ENCODE data around the gene ZNF264. TPM values are rescaled to one million over a fixed set of nuclear protein-coding genes. Genes with fewer than 3 reads are reported as not detected.
"Not testable (repeated sequence)": the region's sequence is repeated elsewhere in the genome, so short reads cannot be mapped to it uniquely, and the experiment has no call there.

ZNF264 gene
- polyA plus RNA-seq, 1 donor, result 15.6 TPM

- DNase-seq, result no peak
- H3K27me3 ChIP-seq (ENCODE audit: control insufficient read depth, insufficient read depth, low read length), result no peaks in the 10 kb centered on the region
- H3K9me3 ChIP-seq (ENCODE audit: control insufficient read depth, low read depth, low read length), result no peaks in the 10 kb centered on the region
- H3K4me3 ChIP-seq (ENCODE audit: low read length), result no peak overlapping the region
- peaks cover 25% of the 10 kb centered on the region for H3K36me3 ChIP-seq (ENCODE audit: control insufficient read depth, insufficient read depth, low read length)
- H3K4me1 ChIP-seq (ENCODE audit: control insufficient read depth, insufficient read depth, low read length), result no peaks in the 10 kb centered on the region
- no CpG with 5 or more reads among the region's 5 CpGs for WGBS (ENCODE audit: insufficient coverage, low lambda C conversion rate)
- H3K27ac ChIP-seq (ENCODE audit: low read length), result no peak overlapping the region
Observed at GRCh38 chr19:57242821-57243220, 51.5 kb downstream of the ZNF264 start.

GRCh38 chr19:57244513-57244912 is 53.2 kb downstream of the ZNF264 start:
- Histone ChIP-seq H3K36me3 (ENCODE audit: control insufficient read depth, insufficient read depth, low read length) (peaks cover 38% of the 10 kb centered on the region), H3K27me3 (ENCODE audit: control insufficient read depth, insufficient read depth, low read length) (no peaks in the 10 kb centered on the region), H3K4me3 (ENCODE audit: low read length) (no peak overlapping the region), H3K9me3 (ENCODE audit: control insufficient read depth, low read depth, low read length) (no peaks in the 10 kb centered on the region), H3K27ac (ENCODE audit: low read length) (no peak overlapping the region), H3K4me1 (ENCODE audit: control insufficient read depth, insufficient read depth, low read length) (no peaks in the 10 kb centered on the region)
- no peak for DNase-seq
- 100% methylated on average over 1 of the region's 5 CpGs for WGBS (ENCODE audit: insufficient coverage, low lambda C conversion rate)

DNA sequence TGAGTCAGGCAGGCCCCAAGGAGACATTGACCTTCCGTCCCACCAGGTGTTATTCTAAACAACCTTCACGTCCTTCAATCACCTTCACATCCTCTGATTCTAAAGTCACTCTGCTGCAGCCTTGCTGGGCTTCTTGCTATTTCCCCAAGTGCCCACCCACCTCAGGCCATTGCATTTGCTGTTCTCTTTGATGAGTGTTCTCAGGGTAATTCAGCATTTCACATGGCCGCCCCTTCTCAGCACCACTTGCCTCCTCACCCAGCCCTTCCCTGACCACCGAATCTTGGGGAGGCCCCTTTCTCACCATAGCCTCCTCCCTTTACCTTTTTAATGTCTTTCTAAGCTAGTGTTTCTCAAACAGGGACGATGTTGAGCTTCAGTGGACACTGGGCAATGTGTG is 53.8 kb downstream of the ZNF264 start:
- H3K4me3 ChIP-seq (ENCODE audit: low read length), result no peak overlapping the region
- no peaks in the 10 kb centered on the region for H3K4me1 ChIP-seq (ENCODE audit: control insufficient read depth, insufficient read depth, low read length)
- peaks cover 38% of the 10 kb centered on the region for H3K36me3 ChIP-seq (ENCODE audit: control insufficient read depth, insufficient read depth, low read length)
- no peaks in the 10 kb centered on the region for H3K9me3 ChIP-seq (ENCODE audit: control insufficient read depth, low read depth, low read length)
- no peaks in the 10 kb centered on the region for H3K27me3 ChIP-seq (ENCODE audit: control insufficient read depth, insufficient read depth, low read length)
- DNase-seq, result no peak
- 100% methylated on average over 1 of the region's 5 CpGs for WGBS (ENCODE audit: insufficient coverage, low lambda C conversion rate)
- H3K27ac ChIP-seq (ENCODE audit: low read length), result no peak overlapping the region

- H3K27me3 ChIP-seq (ENCODE audit: control insufficient read depth, insufficient read depth, low read length), result no peaks in the 10 kb centered on the region
- peak in 1 of 2 donors; percentile 34 for DNase-seq
- H3K4me3 ChIP-seq (ENCODE audit: low read length), result no peak overlapping the region
- no peaks in the 10 kb centered on the region for H3K4me1 ChIP-seq (ENCODE audit: control insufficient read depth, insufficient read depth, low read length)
- WGBS (ENCODE audit: insufficient coverage, low lambda C conversion rate), result 53% methylated on average over 2 of the region's 6 CpGs
- peaks cover 42% of the 10 kb centered on the region for H3K36me3 ChIP-seq (ENCODE audit: control insufficient read depth, insufficient read depth, low read length)
- no peaks in the 10 kb centered on the region for H3K9me3 ChIP-seq (ENCODE audit: control insufficient read depth, low read depth, low read length)
- H3K27ac ChIP-seq (ENCODE audit: low read length), result no peak overlapping the region
Observed at GRCh38 chr19:57245959-57246358, 54.7 kb downstream of the ZNF264 start.

DNA sequence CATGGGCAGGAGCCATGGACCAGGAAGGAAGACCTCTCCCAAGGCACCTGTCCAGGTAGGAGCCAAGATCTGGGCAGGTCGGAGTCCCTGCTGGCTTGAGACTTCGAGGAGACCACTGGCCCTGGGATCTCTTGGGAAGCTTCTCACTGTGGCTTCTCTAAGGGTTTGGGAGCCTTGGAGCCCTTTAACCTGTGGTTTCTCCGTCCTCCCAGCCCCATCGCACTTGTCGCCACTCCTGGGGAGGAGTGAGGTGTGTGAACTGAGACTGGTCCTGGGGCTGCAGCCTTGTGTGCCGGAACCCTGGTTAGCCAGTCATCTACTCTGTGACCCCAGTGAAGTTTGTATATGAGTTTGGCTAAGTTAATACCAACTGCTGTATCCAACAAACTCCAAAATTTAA is 57.3 kb downstream of the ZNF264 start:
- Histone ChIP-seq H3K9me3 (ENCODE audit: control insufficient read depth, low read depth, low read length) (no peaks in the 10 kb centered on the region), H3K4me1 (ENCODE audit: control insufficient read depth, insufficient read depth, low read length) (no peaks in the 10 kb centered on the region), H3K36me3 (ENCODE audit: control insufficient read depth, insufficient read depth, low read length) (peaks cover 53% of the 10 kb centered on the region), H3K27ac (ENCODE audit: low read length) (no peak overlapping the region), H3K4me3 (ENCODE audit: low read length) (no peak overlapping the region), H3K27me3 (ENCODE audit: control insufficient read depth, insufficient read depth, low read length) (no peaks in the 10 kb centered on the region)
- WGBS (ENCODE audit: insufficient coverage, low lambda C conversion rate), result no CpG with 5 or more reads among the region's 6 CpGs
- no peak for DNase-seq

- peaks cover 56% of the 10 kb centered on the region for H3K36me3 ChIP-seq (ENCODE audit: control insufficient read depth, insufficient read depth, low read length)
- no peak overlapping the region for H3K4me3 ChIP-seq (ENCODE audit: low read length)
- H3K9me3 ChIP-seq (ENCODE audit: control insufficient read depth, low read depth, low read length), result no peaks in the 10 kb centered on the region
- no peaks in the 10 kb centered on the region for H3K4me1 ChIP-seq (ENCODE audit: control insufficient read depth, insufficient read depth, low read length)
- H3K27ac ChIP-seq (ENCODE audit: low read length), result no peak overlapping the region
- DNase-seq, result no peak
- no peaks in the 10 kb centered on the region for H3K27me3 ChIP-seq (ENCODE audit: control insufficient read depth, insufficient read depth, low read length)
- WGBS (ENCODE audit: insufficient coverage, low lambda C conversion rate), result 100% methylated on average over 1 of the region's 1 CpG
Observed at GRCh38 chr19:57249329-57249728, 58.0 kb downstream of the ZNF264 start.

GRCh38 chr19:57253767-57254166 is 62.5 kb downstream of the ZNF264 start:
- DNase-seq; H3K9me3 ChIP-seq (ENCODE audit: control insufficient read depth, low read depth, low read length); H3K4me1 ChIP-seq (ENCODE audit: control insufficient read depth, insufficient read depth, low read length); H3K27ac ChIP-seq (ENCODE audit: low read length); H3K27me3 ChIP-seq (ENCODE audit: control insufficient read depth, insufficient read depth, low read length); H3K4me3 ChIP-seq (ENCODE audit: low read length): not testable (repeated sequence)
- no CpG with 5 or more reads among the region's 11 CpGs for WGBS (ENCODE audit: insufficient coverage, low lambda C conversion rate)
- H3K36me3 ChIP-seq (ENCODE audit: control insufficient read depth, insufficient read depth, low read length), result peaks cover 36% of the 10 kb centered on the region

GRCh38 chr19:57262044-57262443 is 70.7 kb downstream of the ZNF264 start:
- H3K36me3 ChIP-seq (ENCODE audit: control insufficient read depth, insufficient read depth, low read length), result peaks cover 5% of the 10 kb centered on the region
- H3K27ac ChIP-seq (ENCODE audit: low read length), result no peak overlapping the region
- no peaks in the 10 kb centered on the region for H3K9me3 ChIP-seq (ENCODE audit: control insufficient read depth, low read depth, low read length)
- 100% methylated on average over 1 of the region's 3 CpGs for WGBS (ENCODE audit: insufficient coverage, low lambda C conversion rate)
- H3K4me1 ChIP-seq (ENCODE audit: control insufficient read depth, insufficient read depth, low read length), result no peaks in the 10 kb centered on the region
- no peak overlapping the region for H3K4me3 ChIP-seq (ENCODE audit: low read length)
- DNase-seq, result no peak
- H3K27me3 ChIP-seq (ENCODE audit: control insufficient read depth, insufficient read depth, low read length), result no peaks in the 10 kb centered on the region

GRCh38 chr19:57263244-57263741 is 72.0 kb downstream of the ZNF264 start:
- Histone ChIP-seq H3K27ac (ENCODE audit: low read length) (no peak overlapping the region), H3K4me3 (ENCODE audit: low read length) (no peak overlapping the region), H3K4me1 (ENCODE audit: control insufficient read depth, insufficient read depth, low read length) (no peaks in the 10 kb centered on the region), H3K27me3 (ENCODE audit: control insufficient read depth, insufficient read depth, low read length) (no peaks in the 10 kb centered on the region), H3K9me3 (ENCODE audit: control insufficient read depth, low read depth, low read length) (no peaks in the 10 kb centered on the region), H3K36me3 (ENCODE audit: control insufficient read depth, insufficient read depth, low read length) (peaks cover 4% of the 10 kb centered on the region)
- DNase-seq, result no peak
- WGBS (ENCODE audit: insufficient coverage, low lambda C conversion rate), result no CpG with 5 or more reads among the region's 1 CpG

DNA sequence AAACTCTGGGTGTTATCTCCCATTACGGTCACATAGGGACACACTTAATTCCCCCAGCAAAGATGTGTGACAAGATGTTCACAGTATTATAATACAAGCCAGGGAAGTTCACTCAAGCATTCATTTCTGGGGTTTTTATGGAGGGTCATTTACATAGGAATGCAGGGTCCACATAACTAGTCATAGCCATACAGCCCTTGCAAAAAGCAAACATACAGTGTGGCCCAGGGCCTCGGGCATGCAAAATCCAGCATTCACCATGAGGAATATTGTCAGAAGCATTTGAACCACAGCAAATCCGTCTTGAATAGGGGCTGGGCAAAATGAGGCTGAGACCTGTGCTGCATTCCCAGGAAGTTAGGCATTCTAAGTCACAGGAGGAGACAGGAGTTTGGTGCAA is 76.0 kb downstream of the ZNF264 start:
- no peak overlapping the region for H3K27ac ChIP-seq (ENCODE audit: low read length)
- no peaks in the 10 kb centered on the region for H3K4me1 ChIP-seq (ENCODE audit: control insufficient read depth, insufficient read depth, low read length)
- no CpG with 5 or more reads among the region's 3 CpGs for WGBS (ENCODE audit: insufficient coverage, low lambda C conversion rate)
- no peak overlapping the region for H3K4me3 ChIP-seq (ENCODE audit: low read length)
- DNase-seq, result peak in 1 of 2 donors; percentile 9
- no peaks in the 10 kb centered on the region for H3K36me3 ChIP-seq (ENCODE audit: control insufficient read depth, insufficient read depth, low read length)
- H3K27me3 ChIP-seq (ENCODE audit: control insufficient read depth, insufficient read depth, low read length), result no peaks in the 10 kb centered on the region
- no peaks in the 10 kb centered on the region for H3K9me3 ChIP-seq (ENCODE audit: control insufficient read depth, low read depth, low read length)

- H3K27ac ChIP-seq (ENCODE audit: low read length), result no peak overlapping the region
- DNase-seq, result no peak
- no peaks in the 10 kb centered on the region for H3K4me1 ChIP-seq (ENCODE audit: control insufficient read depth, insufficient read depth, low read length)
- H3K36me3 ChIP-seq (ENCODE audit: control insufficient read depth, insufficient read depth, low read length), result no peaks in the 10 kb centered on the region
- no peak overlapping the region for H3K4me3 ChIP-seq (ENCODE audit: low read length)
- no peaks in the 10 kb centered on the region for H3K9me3 ChIP-seq (ENCODE audit: control insufficient read depth, low read depth, low read length)
- whole genome bisulfite sequencing (ENCODE audit: insufficient coverage, low lambda C conversion rate), result 92% methylated on average over 4 of the region's 4 CpGs
- no peaks in the 10 kb centered on the region for H3K27me3 ChIP-seq (ENCODE audit: control insufficient read depth, insufficient read depth, low read length)
Observed at GRCh38 chr19:57269515-57270250, 78.4 kb downstream of the ZNF264 start.
